ENCODE measurements around the gene TRMT44.

Gene TRMT44

DNA sequence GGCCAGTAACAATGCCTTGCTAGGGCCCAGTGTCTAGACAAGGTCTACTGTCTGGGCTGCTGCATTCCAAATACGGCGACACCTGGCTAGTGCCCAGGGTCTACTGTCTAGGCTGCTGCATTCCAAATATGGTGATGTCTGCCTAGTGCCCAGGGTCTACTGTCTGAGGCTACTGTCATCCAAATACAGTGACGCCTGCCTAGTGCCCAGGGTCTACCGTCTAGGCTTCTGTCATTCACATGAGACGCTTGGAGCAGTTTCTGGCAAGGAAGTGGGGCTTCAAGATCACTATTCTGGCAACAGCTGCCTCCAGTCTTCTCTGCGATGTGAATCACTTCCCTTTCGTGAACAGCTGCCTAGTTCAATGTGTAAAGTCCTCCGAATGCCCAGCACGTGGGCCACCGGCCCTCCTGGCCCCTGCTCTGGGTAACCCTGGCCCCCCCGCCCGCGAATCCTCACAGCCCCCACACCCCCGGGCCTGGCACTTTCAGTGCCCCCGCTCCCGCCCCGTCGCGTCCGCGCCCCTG, 12.8 kb upstream of the TRMT44 start:
- Histone ChIP-seq H3K36me3 (no peaks in the 10 kb centered on the region), H3K27me3 (no peaks in the 10 kb centered on the region), H3K9me3 (no peaks in the 10 kb centered on the region), H3K4me1 (no peaks in the 10 kb centered on the region; the same call in 1 of the 2 replicates), H3K4me3 (ENCODE audit: low read depth, low read length) (peak overlapping the region; percentile 58)
- TF ChIP-seq, protein P1, sequence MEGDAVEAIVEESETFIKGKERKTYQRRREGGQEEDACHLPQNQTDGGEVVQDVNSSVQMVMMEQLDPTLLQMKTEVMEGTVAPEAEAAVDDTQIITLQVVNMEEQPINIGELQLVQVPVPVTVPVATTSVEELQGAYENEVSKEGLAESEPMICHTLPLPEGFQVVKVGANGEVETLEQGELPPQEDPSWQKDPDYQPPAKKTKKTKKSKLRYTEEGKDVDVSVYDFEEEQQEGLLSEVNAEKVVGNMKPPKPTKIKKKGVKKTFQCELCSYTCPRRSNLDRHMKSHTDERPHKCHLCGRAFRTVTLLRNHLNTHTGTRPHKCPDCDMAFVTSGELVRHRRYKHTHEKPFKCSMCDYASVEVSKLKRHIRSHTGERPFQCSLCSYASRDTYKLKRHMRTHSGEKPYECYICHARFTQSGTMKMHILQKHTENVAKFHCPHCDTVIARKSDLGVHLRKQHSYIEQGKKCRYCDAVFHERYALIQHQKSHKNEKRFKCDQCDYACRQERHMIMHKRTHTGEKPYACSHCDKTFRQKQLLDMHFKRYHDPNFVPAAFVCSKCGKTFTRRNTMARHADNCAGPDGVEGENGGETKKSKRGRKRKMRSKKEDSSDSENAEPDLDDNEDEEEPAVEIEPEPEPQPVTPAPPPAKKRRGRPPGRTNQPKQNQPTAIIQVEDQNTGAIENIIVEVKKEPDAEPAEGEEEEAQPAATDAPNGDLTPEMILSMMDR (IDR thresholded peaks at IDR 0.05; ENCODE audit: low read depth, low read length) = no peak
- DNase-seq = no peak

DNA sequence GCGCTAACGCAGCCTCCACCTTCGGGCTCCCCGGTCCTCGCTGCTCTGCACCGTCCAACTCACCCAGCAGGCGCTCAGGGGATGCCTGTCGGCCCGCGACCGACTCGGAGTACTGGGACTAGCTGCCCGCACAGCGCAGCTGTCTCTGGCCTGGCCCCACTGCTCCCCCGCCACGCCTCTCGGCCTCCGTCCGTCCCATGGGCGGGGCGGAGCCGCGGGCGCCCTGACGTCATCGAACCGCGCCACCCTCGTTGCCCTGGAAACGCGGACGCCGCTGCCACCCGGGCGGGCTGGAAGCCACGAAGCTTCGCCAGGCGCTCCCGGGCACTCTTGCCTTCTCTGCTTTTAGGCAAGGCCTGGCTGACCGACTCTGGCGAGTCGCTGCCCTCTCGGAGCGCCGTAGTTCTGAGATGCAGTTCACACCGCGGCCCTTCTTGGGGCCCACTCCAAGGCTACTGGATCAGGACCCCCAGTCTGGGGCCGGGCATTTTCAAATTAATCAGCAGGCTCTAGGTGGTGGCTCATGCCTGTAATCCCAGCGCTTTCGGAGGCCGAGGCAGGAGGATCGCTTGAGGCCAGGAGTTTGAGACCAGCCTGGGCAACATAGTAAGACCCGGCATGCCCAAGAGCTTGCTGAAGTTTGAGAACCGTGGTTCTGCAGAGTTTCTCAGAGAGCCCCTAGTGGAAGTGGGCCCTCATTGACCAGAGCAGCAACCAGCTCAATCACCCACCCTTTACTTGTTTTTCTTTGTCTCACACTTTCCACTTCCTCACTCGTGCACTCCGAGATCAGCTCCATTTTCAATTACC, 12.1 kb upstream of the TRMT44 start:
- H3K27me3 ChIP-seq = no peaks in the 10 kb centered on the region
- H3K4me3 ChIP-seq (ENCODE audit: low read depth, low read length) = peak overlapping the region; percentile 58
- no peaks in the 10 kb centered on the region for H3K36me3 ChIP-seq
- H3K9me3 ChIP-seq = no peaks in the 10 kb centered on the region
- TF ChIP-seq, protein P1 (IDR thresholded peaks at IDR 0.05; ENCODE audit: low read depth, low read length) = peak; percentile 59
- no peaks in the 10 kb centered on the region; the same call in 1 of the 2 replicates for H3K4me1 ChIP-seq
- DNase-seq = peak; percentile 96

DNA sequence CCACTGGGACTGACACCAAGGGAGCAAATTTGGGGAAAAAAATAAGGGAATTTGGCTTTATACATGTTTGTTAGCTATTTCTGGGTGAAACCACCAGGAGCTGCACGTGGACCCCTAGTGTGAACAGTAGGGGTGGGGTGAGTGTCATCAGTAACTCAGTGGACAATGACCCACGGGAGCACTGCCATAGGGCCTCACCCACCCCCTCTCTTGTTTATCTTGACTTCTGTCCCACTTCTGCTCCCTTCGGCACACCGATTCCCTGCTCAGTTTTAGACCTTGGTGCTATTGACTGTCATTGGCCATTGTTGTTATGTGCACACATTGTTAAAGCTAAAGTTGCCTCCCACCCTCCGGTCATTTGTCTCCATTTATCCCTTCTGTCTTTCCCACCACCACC, 9.0 kb upstream of the TRMT44 start:
- no peak for DNase-seq
- H3K4me1 ChIP-seq = no peaks in the 10 kb centered on the region; the same call in 1 of the 2 replicates
- H3K9me3 ChIP-seq = no peaks in the 10 kb centered on the region
- H3K36me3 ChIP-seq = no peaks in the 10 kb centered on the region
- TF ChIP-seq, protein P1 (IDR thresholded peaks at IDR 0.05; ENCODE audit: low read depth, low read length) = no peak
- H3K27me3 ChIP-seq = no peaks in the 10 kb centered on the region
- H3K4me3 ChIP-seq (ENCODE audit: low read depth, low read length) = no peak overlapping the region

DNA sequence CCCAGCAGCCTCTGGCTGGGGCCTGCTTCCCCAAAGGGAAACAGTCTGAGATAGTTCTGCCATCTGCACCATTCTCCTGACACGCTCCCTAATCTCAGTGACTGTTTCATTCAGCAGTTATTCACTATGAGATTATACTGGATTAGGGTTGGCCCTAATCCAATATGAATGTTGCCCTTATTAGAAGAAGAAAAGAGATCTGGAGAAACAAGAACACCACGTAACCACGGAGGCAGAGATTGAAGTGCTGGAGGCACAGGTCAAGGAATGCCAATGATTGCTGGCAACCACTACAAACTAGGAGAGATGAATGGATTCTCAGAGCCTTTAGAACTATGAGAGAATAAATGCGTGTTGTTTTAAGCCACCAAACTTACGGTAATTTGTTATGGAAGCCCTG, 7.4 kb upstream of the TRMT44 start:
- H3K9me3 ChIP-seq = no peaks in the 10 kb centered on the region
- H3K27me3 ChIP-seq = no peaks in the 10 kb centered on the region
- no peak overlapping the region for H3K4me3 ChIP-seq (ENCODE audit: low read depth, low read length)
- TF ChIP-seq, protein P1 (IDR thresholded peaks at IDR 0.05; ENCODE audit: low read depth, low read length) = no peak
- DNase-seq = no peak
- H3K4me1 ChIP-seq = no peaks in the 10 kb centered on the region; the same call in 1 of the 2 replicates
- H3K36me3 ChIP-seq = no peaks in the 10 kb centered on the region

DNA sequence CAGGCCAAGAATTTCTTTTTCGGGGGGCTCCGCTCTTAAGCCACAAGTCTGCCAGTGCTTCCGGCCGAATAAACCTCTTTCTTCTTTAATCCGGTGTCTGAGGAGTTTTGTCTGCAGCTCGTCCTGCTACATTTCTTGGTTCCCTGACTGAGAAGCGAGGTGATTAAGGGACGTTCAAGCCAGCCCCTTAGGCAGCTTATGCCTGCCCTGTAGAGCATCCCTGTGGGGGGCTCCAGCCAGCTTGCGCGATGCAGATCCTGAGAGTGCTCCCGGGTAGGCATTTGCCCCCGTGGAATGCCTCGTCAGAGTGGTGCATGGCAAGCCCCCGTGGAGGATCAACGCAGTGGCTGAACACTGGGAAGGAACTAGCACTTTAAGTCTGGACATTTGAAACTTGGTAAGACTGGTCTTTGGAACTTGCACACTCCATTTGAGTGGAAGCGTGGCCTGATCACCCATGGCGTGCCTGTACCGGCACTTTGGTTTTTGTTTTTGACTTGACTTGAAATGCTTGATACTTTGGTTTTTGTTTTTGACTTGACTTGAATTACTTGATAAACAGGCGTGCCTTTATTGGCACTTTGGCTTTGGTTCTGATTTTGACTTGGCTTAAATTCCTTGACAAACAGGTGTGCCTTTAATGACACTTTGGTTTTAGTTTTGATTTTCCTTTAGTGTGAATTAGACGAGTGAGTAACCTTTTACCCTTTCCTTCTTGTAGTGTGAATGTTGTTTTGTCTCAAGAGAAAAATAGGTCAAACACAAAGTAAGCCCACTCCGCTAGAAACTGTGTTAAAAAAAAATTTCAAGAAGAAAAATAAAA, 6.1 kb upstream of the TRMT44 start:
- H3K36me3 ChIP-seq = no peaks in the 10 kb centered on the region
- TF ChIP-seq, protein P1 (IDR thresholded peaks at IDR 0.05; ENCODE audit: low read depth, low read length) = no peak
- no peak overlapping the region for H3K4me3 ChIP-seq (ENCODE audit: low read depth, low read length)
- H3K4me1 ChIP-seq = no peaks in the 10 kb centered on the region; the same call in 1 of the 2 replicates
- DNase-seq = no peak
- H3K9me3 ChIP-seq = no peaks in the 10 kb centered on the region
- no peaks in the 10 kb centered on the region for H3K27me3 ChIP-seq

Data from BE2C (cell line).